ENCODE measurements around the gene DNM1. TPM values are rescaled to one million over a fixed set of nuclear protein-coding genes. Genes with fewer than 3 reads are reported as not detected.

Gene DNM1
- total RNA-seq, 1 donor from 2014 or later: 276 TPM

DNA sequence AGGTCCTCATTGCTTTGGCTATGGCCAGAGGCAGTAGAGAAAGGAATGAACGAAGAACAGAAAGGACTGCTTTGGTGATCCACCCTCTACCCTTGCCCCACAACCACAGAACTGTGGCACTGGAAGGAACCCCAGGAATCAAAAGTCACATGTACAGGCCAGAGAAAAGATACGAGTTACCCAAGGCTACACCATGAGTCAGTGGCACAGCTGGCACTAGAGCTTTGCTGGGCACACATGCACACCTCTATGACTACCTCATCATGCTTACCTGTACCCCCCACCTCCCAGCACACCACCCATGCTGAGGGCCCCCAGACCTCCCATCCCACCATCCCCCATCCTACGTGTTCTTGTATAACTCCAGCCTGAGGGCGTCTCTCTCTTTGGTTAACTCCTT is 59.5 kb downstream of the DNM1 start:
- Mint-ChIP-seq H3K4me1 (ENCODE audit: low read depth, unreplicated experiment) (peaks cover 7% of the 10 kb centered on the region), H3K9me3 (ENCODE audit: unreplicated experiment) (peaks cover 11% of the 10 kb centered on the region), H3K4me3 (ENCODE audit: unreplicated experiment) (no peak overlapping the region), H3K36me3 (ENCODE audit: unreplicated experiment) (peaks cover 9% of the 10 kb centered on the region), H3K27ac (ENCODE audit: unreplicated experiment) (no peak overlapping the region), H3K27me3 (ENCODE audit: unreplicated experiment) (peaks cover 13% of the 10 kb centered on the region)
- TF ChIP-seq, protein P1, sequence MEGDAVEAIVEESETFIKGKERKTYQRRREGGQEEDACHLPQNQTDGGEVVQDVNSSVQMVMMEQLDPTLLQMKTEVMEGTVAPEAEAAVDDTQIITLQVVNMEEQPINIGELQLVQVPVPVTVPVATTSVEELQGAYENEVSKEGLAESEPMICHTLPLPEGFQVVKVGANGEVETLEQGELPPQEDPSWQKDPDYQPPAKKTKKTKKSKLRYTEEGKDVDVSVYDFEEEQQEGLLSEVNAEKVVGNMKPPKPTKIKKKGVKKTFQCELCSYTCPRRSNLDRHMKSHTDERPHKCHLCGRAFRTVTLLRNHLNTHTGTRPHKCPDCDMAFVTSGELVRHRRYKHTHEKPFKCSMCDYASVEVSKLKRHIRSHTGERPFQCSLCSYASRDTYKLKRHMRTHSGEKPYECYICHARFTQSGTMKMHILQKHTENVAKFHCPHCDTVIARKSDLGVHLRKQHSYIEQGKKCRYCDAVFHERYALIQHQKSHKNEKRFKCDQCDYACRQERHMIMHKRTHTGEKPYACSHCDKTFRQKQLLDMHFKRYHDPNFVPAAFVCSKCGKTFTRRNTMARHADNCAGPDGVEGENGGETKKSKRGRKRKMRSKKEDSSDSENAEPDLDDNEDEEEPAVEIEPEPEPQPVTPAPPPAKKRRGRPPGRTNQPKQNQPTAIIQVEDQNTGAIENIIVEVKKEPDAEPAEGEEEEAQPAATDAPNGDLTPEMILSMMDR (IDR thresholded peaks at IDR 0.05; ENCODE audit: partially characterized antibody, unreplicated experiment): no peak
- DNase-seq: no peak

DNA sequence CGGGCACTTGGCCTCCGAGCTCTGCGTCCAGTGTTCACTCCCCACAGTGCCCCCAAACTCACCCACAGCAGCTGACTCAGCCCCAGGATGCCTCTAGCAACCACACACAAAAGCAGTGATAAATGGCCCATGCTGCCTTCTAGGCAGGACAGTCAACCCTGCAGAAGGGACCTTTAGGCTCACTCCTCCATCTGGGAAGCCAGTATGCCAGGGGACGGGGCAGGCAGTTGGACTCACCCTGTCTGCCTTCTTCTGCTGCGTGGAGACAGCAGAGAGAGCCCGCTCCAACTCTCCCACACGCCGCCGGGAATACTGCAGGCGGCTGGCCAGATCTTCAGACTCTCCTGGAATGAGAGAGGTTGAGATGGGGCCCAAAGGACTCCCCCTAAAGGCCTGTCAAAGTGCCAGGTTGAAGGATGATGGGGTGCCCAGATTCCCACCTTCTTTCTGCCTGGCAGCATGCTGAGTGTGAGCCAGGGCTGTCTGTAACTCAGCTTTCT is 62.2 kb downstream of the DNM1 start:
- TF ChIP-seq, protein P1 (IDR thresholded peaks at IDR 0.05; ENCODE audit: partially characterized antibody, unreplicated experiment): no peak
- H3K4me1 Mint-ChIP-seq (ENCODE audit: low read depth, unreplicated experiment): peaks cover 7% of the 10 kb centered on the region
- H3K27me3 Mint-ChIP-seq (ENCODE audit: unreplicated experiment): peaks cover 10% of the 10 kb centered on the region
- H3K27ac Mint-ChIP-seq (ENCODE audit: unreplicated experiment): no peak overlapping the region
- DNase-seq: no peak
- H3K9me3 Mint-ChIP-seq (ENCODE audit: unreplicated experiment): peaks cover 9% of the 10 kb centered on the region
- no peak overlapping the region for H3K4me3 Mint-ChIP-seq (ENCODE audit: unreplicated experiment)
- H3K36me3 Mint-ChIP-seq (ENCODE audit: unreplicated experiment): peaks cover 9% of the 10 kb centered on the region

DNA sequence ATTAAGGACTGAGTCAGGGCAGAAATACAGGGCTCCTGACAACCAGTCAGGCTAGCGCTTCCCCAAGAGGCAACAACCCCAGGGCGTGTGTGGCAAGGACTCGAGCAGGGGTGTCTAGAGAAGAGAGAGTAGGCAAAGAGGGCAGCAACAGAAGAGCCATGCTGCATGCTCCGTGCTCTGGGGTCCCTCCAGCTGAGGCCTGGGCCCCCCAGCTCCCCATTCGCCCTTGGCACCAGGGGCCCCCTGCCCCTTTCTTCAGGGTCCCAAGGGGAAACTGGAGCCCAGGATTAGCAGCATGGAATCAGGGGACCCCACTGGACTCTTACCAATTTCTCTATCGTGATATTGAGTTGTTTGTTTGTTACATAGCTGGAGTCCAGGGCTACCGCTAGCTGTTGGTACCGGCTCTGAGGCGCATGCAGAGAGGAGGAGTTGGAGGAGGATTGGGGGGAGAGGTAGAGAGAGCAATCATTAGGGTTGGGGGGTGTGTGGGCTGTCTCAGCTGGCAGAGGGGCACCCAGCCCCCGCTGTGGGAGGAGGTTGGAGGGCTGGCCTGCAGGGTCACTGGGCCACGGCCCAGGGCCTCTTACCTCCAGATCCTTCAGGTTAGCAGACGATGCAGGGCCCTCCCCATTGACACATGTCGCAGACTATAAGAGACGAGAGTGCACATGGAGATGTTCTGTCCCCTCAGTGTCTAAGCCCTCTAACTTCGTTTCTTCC is 63.9 kb downstream of the DNM1 start:
- Mint-ChIP-seq H3K4me3 (ENCODE audit: unreplicated experiment) (no peak overlapping the region), H3K9me3 (ENCODE audit: unreplicated experiment) (peaks cover 6% of the 10 kb centered on the region), H3K27ac (ENCODE audit: unreplicated experiment) (no peak overlapping the region), H3K27me3 (ENCODE audit: unreplicated experiment) (peaks cover 3% of the 10 kb centered on the region), H3K36me3 (ENCODE audit: unreplicated experiment) (no peaks in the 10 kb centered on the region), H3K4me1 (ENCODE audit: low read depth, unreplicated experiment) (no peaks in the 10 kb centered on the region)
- DNase-seq: no peak
- TF ChIP-seq, protein P1 (IDR thresholded peaks at IDR 0.05; ENCODE audit: partially characterized antibody, unreplicated experiment): no peak

DNA sequence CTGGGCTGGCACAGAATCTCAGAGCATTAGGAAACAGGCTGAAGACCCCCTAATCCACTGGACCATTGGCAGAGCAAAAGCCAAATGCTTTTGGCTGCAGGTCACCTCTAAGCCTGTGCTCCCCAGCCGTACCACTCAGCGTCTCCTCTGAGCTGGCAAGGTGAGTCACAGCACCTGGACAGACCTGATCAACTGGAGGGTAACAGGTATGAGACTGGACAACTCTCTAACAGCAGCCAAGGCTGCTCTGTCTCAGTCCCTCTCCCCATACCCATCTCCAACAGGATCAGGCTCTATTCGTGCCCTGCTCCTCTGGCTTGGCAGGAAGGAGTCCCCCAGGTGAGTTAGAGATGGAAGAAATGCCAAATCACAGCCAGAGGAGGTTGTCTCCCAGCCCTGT is 67.9 kb downstream of the DNM1 start:
- H3K4me3 Mint-ChIP-seq (ENCODE audit: unreplicated experiment): no peak overlapping the region

DNA sequence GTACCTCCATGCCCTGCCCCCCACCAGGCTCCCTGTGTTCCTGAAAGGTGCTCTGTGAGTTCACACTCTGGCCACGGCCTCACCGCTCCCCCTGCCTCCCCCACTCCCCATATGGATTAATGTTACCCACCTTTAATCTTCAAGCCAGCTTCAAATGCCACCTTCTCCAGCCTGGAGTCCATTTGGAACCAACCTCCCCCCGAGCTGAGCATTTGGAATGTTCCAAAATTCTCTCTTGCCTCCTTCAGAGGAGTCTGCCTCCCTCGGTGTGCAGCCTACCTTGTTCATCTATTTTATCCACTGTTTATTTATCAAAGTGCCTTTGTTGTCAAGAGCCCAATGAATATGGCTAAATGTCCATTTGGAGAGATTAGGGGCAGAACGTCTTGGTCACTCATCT is 68.3 kb downstream of the DNM1 start:
- H3K27ac Mint-ChIP-seq (ENCODE audit: unreplicated experiment): no peak overlapping the region
- TF ChIP-seq, protein P1 (IDR thresholded peaks at IDR 0.05; ENCODE audit: partially characterized antibody, unreplicated experiment): no peak
- peaks cover 5% of the 10 kb centered on the region for H3K4me1 Mint-ChIP-seq (ENCODE audit: low read depth, unreplicated experiment)
- H3K4me3 Mint-ChIP-seq (ENCODE audit: unreplicated experiment): no peak overlapping the region
- DNase-seq: no peak
- no peaks in the 10 kb centered on the region for H3K36me3 Mint-ChIP-seq (ENCODE audit: unreplicated experiment)
- peaks cover 2% of the 10 kb centered on the region for H3K27me3 Mint-ChIP-seq (ENCODE audit: unreplicated experiment)
- H3K9me3 Mint-ChIP-seq (ENCODE audit: unreplicated experiment): peaks cover 10% of the 10 kb centered on the region

More for the DNA sequence above, 67.9 kb downstream of the DNM1 start:
- H3K27me3 Mint-ChIP-seq (ENCODE audit: unreplicated experiment): no peaks in the 10 kb centered on the region
- no peak for DNase-seq
- TF ChIP-seq, protein P1 (IDR thresholded peaks at IDR 0.05; ENCODE audit: partially characterized antibody, unreplicated experiment): no peak
- peaks cover 8% of the 10 kb centered on the region for H3K9me3 Mint-ChIP-seq (ENCODE audit: unreplicated experiment)
- H3K27ac Mint-ChIP-seq (ENCODE audit: unreplicated experiment): no peak overlapping the region
- peaks cover 5% of the 10 kb centered on the region for H3K4me1 Mint-ChIP-seq (ENCODE audit: low read depth, unreplicated experiment)
- H3K36me3 Mint-ChIP-seq (ENCODE audit: unreplicated experiment): no peaks in the 10 kb centered on the region

All from glutamatergic neuron (in vitro differentiated cells).